GM18951 (cell line): ENCODE results near the gene NPC2.
"Not testable (repeated sequence)": the region's sequence is repeated elsewhere in the genome, so short reads cannot be mapped to it uniquely, and the experiment has no call there.

Experiments
- POLR2A ChIP-seq: IDR thresholded peaks from 4 replicates; pipeline ENCODE4 v1.6.1; 2011; ENCODE audit warnings: mild to moderate bottlenecking; ENCODE audit not compliant: insufficient read length, insufficient read depth; ENCODE audit errors: extremely low read depth
- in situ Hi-C: fragments of 300-500 bp; cut with MboI; formaldehyde crosslinking; loops from one replicate; pipeline ENCODE4 v1.12.0; 2022; ENCODE audit warnings: low sequenced_read_pairs, mixed read lengths, inconsistent platforms; ENCODE audit not compliant: unreplicated experiment

NPC2 gene

DNA sequence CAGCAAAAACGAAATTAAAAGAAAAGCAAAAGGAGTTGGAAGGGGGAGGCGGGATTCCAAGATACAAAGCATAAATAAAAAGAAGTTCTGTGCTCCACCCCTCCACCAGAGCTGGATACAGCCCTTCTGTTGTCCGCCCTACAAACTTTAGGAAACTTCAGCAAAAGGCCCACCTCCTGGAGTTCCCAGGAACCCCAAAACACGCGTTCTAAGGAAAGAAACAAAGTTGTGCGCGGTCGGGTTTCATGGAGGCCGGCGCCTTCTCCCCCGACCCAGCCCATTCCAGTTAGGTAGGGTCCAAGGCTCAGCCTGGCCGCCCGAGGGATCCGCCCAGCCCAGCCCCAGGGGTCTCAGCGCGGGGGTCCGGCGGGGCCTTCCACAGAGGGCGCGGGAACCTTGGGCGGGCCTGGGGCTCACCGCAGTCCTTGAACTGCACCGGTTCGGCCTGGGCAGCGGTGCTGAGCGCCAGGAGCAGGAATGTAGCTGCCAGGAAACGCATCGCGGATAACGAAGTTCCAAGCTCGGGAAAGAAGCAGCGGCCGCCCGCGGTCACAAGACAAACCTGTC lies at the start of gene NPC2:
TSS of gene NPC2 (minus strand) at position 530 of the 567 bp plus-strand sequence. CDS start at position 499, 31 bp downstream.
- in situ Hi-C loops: loop anchor here (10.0 kb wide), 1 partner anchor 138 kb away; no protein-coding TSS in a partner anchor
- no peak for TF ChIP-seq POLR2A

- in situ Hi-C loops: no loop called here
- no peak for TF ChIP-seq POLR2A
Observed at GRCh38 chr14:74542056-74542685, 49.1 kb upstream of the NPC2 start.

DNA sequence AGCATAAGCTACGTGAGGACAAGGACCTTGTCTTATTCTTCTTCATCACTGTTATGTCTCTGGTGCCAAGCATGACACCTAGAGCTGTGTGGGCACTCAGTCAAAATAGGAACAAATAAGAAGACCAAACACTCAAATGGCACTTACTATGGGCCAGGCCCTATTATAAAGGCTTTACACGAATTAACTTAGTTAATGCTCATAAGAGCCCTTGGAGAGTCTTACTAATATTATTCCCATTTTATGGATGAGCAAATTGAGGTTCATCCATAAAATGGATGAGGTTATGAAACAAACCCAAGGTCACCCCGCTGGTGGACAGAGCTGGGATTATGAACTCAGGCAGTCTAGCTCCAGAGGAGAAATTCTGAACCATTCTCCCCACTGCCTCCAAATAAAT lies 48.1 kb upstream of the NPC2 start:
- TF ChIP-seq POLR2A: no peak
- in situ Hi-C loops: no loop called here

GRCh38 chr14:74539503-74539902 lies 46.4 kb upstream of the NPC2 start:
- in situ Hi-C loops: no loop called here
- no peak for TF ChIP-seq POLR2A

GRCh38 chr14:74538411-74539391 lies 45.6 kb upstream of the NPC2 start:
- TF ChIP-seq POLR2A: no peak
- in situ Hi-C loops: no loop called here

DNA sequence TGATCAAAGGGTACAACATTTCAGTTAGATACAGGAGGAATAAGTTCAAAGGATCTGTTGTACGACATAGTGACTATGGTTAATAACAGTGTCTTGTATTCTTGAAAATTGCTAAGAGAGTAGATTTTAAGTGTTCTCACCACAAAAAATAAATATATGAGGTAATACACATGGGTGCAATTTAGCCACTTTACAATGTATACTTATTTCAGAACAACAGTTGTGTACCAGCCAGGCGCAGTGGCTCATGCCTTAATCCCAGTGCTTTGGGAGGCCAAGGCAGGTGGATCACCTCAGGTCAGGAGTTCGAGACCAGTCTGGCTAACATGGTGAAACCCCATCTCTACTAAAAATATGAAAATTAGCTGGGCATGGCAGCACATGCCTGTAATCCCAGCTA lies 43.2 kb upstream of the NPC2 start:
- in situ Hi-C loops: not testable (repeated sequence)

- in situ Hi-C loops: no loop called here
- TF ChIP-seq POLR2A: no peak
Observed at GRCh38 chr14:74535756-74536325, 42.7 kb upstream of the NPC2 start.

GRCh38 chr14:74533576-74533975 lies 40.5 kb upstream of the NPC2 start:
- in situ Hi-C loops: no loop called here
- no peak for TF ChIP-seq POLR2A

DNA sequence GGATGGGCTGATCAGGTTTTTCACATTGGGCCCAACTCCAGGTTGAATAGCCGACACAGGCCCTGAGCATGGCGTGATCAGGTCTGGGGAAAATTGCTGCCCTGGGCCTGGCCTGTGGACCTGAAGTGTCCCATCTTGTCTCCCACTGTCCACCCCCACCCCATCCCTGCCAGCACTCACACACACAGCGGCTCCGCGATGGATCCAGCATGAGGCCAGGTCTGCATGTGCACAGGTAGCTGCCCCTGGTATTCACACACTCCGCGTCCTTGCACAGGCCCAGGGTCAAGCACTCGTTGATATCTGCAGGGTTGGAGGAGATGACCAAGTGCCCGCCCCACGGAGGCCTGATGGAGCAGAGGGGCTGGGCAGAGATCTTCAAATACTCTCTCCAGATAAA lies 39.1 kb upstream of the NPC2 start:
- no peak for TF ChIP-seq POLR2A
- in situ Hi-C loops: no loop called here

GRCh38 chr14:74531467-74531866 lies 38.4 kb upstream of the NPC2 start:
- in situ Hi-C loops: no loop called here
- no peak for TF ChIP-seq POLR2A

DNA sequence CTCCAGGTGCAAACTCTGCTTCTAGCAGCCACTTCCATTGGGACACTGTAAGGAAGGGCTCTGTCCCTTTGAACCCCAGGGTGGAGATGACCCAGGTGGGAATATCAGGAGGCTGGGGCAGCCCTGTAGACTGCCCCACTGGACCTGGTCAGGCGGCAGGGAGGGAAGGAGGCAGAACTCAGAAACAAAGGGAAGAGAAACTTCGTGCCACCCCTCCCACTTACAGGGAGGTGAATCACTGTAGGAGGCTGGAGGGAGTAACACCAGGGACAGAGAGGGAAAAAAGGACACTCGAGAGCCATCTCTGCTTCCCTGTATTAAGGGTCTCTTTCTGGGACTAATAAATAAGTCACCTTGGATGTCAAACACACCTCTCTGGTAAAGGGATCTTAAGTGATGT lies 37.9 kb upstream of the NPC2 start:
- in situ Hi-C loops: no loop called here
- no peak for TF ChIP-seq POLR2A

DNA sequence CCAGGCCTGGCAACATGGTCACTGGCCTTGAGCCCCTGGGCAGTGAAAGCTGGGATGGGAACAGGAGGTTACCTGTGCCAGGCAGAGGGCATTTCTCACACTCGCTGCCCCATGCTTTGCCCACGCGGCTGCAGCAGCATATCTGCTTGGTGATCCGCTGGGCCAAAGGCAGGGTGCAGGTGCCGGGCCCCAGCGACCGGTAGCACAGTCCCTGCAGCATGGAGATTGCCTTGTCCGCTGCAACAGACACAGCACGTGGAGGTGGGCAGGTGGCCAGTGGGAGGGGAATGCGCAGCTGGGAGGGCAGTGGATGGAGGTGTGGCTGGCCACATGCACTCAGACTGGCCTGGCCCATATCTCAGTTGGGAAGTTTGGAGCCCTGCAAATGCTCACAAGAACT lies 35.8 kb upstream of the NPC2 start:
- TF ChIP-seq POLR2A: no peak
- in situ Hi-C loops: no loop called here

- TF ChIP-seq POLR2A: no peak
- in situ Hi-C loops: no loop called here
Observed at GRCh38 chr14:74528406-74528805, 35.3 kb upstream of the NPC2 start.
